NCI-H1694 (cell line): ENCODE measurements around the gene KIZ.
A peak's percentile ranks its signal among the peaks of the same experiment; 100 is the strongest.

Experiments
- DNase-seq: peaks from one replicate; lab custom pipeline; 2025; lab: John Stamatoyannopoulos, UW

Gene KIZ, protein sequence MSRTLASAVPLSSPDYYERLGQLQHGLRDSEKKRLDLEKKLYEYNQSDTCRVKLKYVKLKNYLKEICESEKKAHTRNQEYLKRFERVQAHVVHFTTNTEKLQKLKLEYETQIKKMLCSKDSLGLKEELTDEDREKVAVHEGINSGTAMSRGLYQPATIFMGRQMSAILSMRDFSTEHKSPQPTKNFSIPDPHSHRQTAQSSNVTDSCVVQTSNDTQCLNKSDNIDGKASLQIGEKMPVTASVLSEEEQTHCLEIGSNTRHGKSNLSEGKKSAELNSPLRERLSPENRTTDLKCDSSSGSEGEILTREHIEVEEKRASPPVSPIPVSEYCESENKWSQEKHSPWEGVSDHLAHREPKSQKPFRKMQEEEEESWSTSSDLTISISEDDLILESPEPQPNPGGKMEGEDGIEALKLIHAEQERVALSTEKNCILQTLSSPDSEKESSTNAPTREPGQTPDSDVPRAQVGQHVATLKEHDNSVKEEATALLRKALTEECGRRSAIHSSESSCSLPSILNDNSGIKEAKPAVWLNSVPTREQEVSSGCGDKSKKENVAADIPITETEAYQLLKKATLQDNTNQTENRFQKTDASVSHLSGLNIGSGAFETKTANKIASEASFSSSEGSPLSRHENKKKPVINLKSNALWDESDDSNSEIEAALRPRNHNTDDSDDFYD

GRCh38 chr20:21125849-21126580 lies at the start of gene KIZ:
Gene KIZ, plus strand, starts transcription at chr20:21126082. Its CDS starts 34 bp downstream, at chr20:21126116.
- DNase-seq, result peak; percentile 56

DNA sequence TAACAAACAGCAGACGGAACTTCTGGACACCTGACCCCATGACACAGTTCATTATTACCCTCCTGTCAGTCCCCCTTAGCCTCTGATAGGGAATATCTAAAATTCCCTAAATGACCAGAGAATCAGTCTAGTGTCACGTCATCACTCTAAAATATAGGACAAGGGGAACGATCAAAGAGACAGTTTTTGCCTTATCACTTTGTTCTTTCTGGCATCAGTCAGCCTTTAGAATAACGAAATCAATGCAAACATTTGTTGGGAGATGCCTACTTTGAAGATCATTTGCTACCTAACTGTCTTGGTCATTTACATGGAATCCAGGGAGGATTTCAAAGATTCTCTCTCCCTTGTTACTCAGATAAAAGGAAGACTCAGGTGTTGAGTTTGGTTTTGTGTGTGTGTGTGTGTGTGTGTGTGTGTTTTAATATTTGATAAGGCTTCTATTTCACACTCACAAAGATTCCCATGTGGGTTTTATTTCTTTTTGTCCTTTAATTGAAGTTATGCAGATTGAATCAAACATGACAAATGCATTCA lies 48.0 kb upstream of the KIZ start:
- DNase-seq, result no peak

DNA sequence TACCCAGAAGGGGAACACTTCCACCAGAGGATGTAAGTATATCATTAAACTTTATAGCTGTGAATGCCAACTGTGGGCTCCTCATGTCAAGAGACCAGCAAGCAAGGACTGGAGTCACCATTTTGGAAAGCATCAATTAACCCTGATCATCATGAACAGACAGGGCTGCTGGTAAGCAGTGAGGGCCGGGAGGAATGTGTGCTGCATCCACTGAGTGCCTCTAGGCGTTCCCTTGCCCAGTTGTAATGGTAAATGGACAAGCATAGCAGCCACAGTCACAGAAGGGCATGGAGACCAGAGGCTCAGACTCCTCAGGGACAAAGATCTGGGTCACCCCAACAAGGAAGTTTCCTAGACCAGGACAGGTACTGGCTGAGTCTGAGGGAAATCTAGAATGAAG lies 43.3 kb upstream of the KIZ start:
- no peak for DNase-seq

- no peak for DNase-seq
Observed at GRCh38 chr20:21083825-21084325, 42.0 kb upstream of the KIZ start.

DNA sequence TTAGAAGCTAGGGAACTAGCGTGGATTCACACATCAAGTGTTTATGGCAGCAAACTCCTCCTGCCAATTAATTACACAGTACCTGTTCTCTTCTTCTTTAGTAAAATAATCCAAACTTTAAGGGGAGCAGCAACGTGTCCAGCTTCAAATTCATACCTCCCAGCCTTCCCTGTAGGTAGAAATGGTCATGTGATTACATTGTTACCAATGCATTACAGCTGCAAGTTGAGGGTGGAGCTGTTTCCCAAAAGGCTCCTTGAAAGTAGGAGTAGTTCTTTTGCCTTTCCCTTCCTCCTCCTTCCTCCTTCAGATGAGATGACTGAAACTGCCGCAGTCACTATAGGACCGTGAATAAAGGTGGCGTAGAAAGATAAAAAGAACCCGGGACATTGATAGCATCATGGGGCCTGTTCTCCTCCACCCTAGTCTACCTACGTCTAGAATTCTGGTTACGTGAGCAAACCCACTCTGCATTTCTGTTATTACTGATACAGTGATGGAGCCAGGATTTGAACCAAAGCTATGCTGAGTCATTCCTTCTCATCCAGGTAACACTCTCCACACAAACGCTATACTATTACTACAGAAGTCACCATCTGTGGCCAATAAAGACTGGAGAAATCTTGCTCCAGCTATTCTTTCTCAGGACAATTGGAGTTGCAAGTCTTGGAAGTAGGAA lies 37.9 kb upstream of the KIZ start:
- DNase-seq, result no peak

DNA sequence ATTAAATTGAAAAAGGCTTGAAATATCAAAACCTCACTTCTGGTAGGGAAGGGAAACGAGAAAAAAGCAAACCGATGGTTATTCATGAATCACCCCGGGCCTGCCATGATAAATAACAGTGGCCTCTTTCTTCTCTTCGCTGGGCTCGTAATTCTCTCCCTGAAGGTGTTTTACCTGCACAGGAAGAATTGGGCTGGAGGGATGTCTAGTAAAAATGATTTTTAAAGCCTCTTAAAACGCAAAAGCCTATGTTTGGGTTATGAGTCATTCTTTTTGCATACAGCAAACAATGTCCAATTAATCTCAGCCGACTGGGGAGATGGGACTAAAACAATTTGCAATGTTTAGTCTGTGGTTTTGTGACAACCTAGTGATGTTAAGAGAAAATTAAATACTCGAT lies 36.5 kb upstream of the KIZ start:
- DNase-seq, result no peak

DNA sequence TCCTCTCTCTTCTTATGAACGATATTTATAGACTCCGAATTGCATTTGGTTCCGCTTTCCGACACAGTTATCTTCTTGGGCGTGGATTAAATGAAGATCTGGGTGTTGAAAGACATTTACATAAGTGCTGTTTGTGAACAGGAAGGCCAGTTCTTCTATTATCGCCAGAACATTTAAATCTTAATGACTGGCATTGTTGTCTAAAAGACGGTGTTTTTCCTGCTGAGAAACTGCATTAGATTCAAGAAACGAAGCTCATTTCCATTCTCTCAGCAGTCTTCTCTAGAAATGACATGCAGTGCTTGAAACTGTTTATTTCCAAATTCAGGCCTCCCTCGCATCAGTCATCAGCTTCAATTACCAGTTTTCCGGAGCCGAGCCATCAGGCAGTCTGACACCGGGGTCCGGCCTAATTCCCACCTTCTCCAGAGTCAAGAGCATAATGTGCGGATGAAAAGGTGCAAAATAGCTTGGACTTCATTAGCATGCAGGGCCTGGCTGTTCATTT lies 35.7 kb upstream of the KIZ start:
- DNase-seq, result no peak

DNA sequence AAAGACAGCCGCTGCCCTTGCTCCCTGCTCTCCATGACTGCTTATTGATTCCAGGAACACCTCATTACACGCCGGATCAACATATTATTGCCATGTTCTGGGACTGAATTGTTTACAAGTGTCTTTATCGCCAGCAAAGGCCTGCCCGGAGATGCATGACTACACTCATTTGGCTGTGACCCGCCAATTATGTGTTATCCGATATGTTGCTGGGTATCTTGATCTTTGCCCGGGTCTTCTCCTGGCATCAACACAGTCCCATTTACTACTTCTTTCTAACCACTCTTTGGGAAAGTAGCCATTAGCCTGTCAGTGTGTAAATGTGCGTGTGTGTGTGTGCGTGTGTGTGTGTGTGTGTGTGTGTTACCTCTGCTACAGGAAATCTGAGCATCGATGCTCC lies 35.2 kb upstream of the KIZ start:
- DNase-seq, result no peak

- no peak for DNase-seq
Observed at GRCh38 chr20:21092806-21093205, 33.1 kb upstream of the KIZ start.

DNA sequence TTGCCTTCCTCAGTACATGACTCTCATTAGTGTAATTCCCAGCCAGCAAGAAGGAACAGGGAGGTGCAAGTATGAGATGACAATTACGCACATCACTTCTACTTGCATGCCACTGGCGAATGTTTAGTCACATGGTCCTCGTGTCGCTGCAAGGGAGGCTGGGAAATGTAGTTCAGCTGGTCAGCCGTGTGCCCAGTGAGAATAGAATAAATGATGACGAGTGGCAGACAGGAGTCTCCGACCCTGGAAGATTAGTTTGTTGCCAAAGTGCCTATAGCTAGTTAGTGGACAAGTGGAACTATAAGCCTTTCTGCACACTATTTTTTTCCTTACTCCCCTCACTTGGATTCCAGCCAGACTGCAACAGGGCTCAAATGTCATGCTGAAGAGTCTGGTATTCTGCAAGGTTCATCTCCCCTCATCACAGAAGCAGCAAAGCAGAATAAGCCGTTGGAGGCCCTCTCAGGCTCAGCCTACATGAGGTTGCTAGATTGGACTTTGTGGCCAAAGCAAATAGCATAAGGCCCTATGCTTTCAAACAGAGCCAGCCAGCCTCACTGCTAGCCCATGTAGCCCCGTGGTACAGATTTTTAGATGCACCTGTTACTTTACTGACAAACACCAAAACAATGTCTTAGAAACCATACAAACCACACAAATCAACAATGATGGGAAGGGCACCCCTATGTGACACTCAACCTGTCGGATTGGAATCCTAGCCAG lies 29.4 kb upstream of the KIZ start:
- DNase-seq, result no peak

DNA sequence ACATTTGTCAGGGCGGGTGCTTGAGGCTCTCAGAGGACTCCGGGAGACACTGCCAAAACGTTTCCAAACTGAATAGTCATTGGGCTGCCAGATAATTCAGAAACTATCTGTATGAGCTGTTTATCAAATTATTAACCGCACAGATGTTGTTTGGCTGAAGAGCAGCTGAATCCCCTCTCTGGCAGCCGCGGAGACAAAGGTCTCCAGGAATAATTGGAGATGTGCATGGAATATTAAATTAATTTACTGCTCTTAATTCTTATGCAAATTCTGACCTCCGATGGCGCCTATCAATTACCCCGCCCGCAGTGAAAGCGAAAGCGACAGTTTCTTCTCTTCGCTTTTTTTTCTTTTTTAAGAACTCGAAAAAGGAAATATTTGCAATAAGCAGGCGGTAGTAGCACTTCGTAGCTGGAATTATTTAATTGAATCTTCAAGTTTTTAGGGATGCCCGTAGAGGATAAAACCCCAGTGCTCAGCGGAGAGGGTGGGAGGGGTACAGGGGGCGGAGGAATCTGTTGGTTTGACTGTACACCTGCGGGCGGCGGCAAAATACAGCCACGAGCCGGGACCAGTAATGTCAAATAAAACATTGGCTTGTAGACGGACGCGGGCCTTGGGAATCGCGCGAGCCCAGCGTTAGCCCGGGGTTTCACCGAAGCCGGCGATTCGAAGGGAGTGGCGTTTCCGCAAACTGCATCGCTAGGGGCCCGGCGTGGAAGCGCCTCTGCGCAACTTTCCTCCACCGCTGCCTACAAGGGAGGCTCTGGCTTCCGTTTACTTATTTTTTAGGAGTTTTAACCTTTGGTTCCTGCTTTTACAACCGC lies 25.9 kb upstream of the KIZ start:
- peak; percentile 46 for DNase-seq

- no peak for DNase-seq
Observed at GRCh38 chr20:21100578-21101452, 25.1 kb upstream of the KIZ start.

DNA sequence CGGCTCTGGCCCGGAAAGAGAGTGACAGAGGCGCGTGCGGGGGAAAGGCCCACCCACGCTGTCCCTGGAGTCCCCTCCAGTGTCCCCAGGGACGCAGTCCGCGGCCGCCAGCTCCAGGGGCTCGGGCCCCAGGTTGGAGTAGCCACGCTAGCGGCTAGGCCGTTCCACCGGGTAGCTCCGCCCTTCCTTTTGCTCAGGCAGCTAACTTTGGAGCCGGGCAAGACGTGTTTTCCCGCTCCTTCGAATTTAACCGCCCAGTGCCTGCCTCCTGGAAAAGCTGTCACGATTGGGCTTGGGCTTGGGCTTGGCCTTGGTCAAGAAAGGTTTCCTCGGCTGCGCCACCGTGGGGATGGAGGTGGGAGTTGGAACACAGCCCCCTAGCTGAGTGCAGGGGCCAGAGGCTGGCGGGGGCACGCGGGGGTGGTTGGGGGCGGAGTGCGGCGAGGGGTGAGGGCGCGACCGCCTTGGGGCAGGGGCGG lies 24.4 kb upstream of the KIZ start:
- no peak for DNase-seq

DNA sequence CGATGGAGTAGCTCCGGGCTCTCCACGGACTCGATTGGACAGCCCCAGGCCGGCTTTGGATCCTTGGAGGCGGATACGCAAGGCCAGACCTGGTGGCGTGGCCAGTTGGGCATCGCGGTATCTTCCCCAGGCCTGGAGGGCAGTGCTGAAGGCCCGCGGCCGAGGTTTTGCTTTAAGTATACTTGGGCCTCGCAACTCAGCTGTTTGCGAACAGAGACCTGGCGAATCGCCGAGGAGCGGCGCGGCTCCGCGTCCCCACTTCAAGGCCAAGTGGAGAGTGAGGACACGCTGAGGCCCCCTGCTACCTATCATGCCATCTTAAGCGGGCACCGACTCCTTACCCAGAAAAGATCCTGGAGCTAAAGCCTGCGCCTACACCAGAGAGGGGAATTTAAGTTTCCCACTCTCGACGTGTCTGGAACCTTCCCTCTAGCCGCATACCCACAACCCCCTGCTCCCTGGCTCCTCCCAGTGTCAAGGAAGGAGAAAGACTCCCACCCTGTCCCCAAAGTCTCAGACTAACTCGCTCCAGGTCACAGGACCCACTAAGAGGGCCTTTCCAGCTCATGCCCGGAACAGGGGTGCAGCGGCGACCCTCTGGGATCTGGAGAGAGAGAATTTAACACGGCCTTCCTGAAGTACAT lies 23.8 kb upstream of the KIZ start:
- DNase-seq, result no peak

- DNase-seq, result no peak
Observed at GRCh38 chr20:21102603-21103311, 23.1 kb upstream of the KIZ start.

DNA sequence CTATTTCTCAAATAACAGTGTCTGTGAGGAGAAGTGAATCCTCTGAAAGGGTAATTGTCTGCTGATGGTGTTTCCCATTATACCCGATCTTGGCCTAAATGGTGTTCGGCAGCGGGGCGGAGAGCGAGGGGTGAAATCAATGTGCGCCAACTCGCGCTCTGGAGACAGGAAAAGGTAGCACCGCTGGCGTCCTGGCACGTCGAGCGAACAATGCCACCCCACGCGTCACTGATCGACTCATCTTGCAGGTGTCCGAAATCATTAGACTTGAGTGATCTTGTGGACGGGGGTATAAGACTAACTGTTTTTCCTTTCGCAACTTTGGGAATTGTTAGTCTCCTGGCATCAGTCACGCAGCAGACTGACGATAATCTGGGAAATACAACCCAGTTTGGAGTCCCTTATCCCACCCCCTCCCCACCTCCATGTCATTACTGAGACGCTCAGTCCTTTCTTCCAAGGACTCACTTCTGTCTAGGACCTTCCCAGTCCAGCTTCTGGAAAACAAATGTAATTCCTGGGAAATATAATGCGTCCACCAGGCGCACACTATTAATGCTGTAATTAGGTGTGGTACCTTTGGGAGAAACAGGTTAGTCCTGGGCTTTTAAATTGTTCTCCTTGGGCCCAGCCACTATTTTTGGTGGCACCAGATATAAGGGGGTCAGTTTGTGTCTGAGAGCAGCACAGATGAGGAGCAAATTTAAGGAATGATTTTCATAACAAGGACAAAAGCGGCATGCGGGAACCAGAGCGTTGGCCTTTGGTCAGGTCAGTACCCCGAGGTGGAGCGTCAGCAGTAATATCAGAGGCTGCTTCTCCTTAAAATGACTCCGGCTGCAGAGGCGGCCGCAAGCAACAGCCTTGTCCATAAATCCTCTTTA lies 22.1 kb upstream of the KIZ start:
- no peak for DNase-seq

DNA sequence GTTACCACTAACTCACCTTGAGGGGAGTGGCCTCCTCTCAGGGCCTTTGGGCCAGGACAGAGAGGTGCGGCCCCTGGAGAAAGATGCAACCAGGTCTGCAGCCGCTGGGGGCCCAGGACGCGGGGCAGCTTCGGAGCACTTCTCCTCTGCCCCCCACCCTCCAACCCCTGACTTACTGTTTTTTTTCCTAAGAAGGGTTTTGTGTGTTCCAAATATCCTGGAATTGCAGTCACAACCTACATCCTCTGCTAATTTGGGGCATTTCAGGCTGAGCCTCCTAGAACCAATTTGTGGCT lies 21.5 kb upstream of the KIZ start:
- DNase-seq, result no peak
